GM21717 (cell line): Measurements from ENCODE around the gene UROC1.

Source experiments
- ATAC-seq: cut with Tn5 transposase; IDR thresholded peaks from one replicate; pipeline ENCODE4 v1.9.1; 2021; ENCODE audit warnings: mild to moderate bottlenecking, moderate library complexity; ENCODE audit not compliant: unreplicated experiment

UROC1 gene

GRCh38 chr3:126481808-126482502 is 35.6 kb downstream of the UROC1 start:
- ATAC-seq = no peak

- ATAC-seq = no peak
These were observed 36.7 kb downstream of the UROC1 start for GRCh38 chr3:126480861-126481260.

GRCh38 chr3:126480206-126480605 is 37.4 kb downstream of the UROC1 start:
- no peak for ATAC-seq

DNA sequence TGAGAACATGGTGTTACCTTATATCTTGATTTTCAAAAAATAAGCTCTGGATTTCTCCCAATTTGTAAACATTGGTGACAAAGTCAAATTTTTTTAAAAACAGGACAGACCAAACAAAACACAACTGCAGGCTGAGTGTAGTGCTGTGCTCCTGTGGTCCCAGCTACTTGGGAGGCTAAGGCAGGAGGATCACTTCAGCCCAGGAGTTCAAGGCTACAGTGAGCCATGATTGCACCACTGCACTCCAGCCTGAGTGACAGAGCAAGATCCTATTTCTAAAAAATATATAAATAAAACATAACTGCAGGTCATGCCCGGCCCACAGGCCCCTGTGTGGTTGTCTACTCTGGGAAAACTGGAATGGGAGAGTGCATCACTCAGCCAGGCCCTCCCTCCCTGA is 37.9 kb downstream of the UROC1 start:
- no peak for ATAC-seq

DNA sequence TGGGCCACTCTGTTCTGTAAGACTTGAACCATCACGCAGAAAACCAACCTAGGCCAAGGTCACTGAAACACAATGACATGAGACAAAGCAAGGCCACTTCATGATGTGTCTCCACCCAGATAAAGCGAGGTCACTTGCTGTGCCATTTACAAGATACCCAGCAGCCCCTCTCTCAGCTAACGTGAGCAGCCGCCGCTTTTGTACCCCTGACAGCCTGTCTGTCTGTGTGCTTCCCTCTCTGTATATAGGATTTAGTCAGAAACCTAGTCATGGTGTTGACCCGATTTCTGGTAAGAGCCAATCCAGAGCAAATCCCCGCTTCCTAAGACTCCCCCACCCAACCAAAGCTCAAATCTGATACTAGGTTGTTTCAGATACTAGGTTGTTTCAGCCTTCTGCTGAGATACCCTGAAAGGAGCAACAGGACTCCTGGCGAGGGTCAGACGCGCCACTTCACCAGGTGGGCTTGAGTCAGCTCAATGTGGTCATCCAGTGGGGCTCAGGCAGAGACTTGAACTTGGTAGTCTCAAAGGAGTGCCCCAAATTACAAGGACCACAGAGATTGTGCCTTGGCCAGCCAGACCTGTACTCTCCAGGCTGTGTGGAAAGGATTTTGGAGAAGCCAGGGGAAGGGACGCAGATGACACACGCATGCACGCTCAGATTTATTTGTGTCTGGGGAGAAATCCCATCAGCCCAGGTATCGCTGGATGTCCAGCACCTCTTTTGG is 38.8 kb downstream of the UROC1 start:
- ATAC-seq = no peak

GRCh38 chr3:126477061-126477380 is 40.6 kb downstream of the UROC1 start:
- no peak for ATAC-seq

GRCh38 chr3:126476166-126477060 is 41.2 kb downstream of the UROC1 start:
- ATAC-seq = peak; percentile 31

DNA sequence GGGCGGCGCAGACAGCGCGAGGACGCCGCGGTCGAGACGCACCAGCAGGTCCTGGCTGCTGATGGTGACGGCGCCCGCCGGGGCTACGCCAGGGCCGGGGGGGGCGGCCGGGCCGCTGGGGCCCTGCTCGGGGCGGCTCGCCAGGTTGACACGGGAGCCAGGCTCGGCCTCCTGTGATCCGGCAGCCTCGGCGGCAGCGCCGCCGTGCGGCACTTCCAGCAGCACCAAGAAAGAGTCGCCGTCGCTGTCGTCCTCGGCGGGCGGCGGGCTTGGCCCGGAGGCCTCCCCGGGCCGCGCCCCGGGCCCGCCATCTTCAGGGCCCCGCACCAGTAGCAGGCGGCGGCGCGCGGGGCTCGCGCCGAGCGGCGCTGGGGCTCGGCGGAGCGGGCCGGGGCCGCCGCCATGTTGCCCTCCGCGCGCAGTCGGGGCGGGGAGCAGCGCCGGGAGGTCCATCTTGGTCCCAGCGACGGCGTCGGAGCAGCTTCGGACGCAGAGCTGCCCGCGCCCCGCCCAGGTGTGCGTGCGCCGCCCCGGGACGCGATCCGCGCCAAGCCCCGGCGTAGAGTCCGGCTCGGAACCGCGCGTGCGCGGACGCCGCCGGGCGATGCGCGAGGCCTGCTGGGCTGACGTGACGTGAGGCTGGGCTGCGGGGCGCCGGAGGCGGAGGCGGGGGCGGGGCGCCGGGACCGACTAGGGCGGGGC is 42.0 kb downstream of the UROC1 start, which contains the start of gene ZXDC:
TSS of gene ZXDC (minus strand) at position 479 of the 702 bp plus-strand sequence. CDS start at position 453, 26 bp downstream.
- ATAC-seq = peak; percentile 73

DNA sequence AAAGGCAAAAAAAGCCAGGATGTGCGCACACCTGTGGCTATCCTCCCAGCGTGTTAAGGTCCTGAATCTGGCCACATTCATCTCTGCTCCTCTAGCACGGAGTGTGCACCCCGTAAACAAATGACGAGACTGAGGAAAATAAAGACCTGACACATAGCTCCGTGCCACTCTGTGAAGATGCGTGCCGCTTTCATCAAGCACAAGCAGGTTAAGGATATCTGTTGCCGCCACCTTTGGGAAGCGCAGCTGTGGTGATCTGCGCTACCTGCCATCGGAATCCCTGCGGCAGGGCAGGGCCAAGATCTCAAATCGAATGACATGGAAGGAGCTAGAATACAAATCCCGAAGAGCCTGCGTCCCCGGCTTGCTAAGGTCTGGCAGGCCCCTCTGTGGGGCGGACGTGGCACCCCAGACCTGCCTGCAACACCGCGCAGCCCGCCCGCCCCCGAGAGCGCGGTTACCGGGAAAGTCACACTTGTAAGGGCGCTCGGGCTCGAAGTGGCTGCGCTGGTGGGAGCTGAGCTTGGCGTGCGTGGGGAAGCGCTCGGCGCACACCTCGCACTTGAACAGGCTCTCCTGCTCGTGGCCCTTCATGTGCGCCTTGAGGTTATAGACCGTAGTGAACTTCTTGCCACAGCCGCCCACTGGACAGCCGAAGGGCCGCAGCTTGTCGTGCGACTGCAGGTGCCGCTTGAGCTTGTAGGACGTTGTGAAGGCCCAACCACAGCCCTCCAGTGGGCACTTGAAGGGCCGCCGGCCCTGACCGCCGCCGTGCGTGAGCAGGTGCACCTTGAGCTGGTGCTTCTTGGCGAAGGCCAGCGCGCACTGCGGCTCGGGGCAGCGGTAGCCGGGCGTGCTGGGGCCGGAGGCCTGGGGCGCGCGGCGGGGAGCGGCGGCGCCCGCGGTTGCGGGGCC is 42.8 kb downstream of the UROC1 start:
- peak; percentile 20 for ATAC-seq

- no peak for ATAC-seq
These were observed 44.0 kb downstream of the UROC1 start for GRCh38 chr3:126473292-126474168.

DNA sequence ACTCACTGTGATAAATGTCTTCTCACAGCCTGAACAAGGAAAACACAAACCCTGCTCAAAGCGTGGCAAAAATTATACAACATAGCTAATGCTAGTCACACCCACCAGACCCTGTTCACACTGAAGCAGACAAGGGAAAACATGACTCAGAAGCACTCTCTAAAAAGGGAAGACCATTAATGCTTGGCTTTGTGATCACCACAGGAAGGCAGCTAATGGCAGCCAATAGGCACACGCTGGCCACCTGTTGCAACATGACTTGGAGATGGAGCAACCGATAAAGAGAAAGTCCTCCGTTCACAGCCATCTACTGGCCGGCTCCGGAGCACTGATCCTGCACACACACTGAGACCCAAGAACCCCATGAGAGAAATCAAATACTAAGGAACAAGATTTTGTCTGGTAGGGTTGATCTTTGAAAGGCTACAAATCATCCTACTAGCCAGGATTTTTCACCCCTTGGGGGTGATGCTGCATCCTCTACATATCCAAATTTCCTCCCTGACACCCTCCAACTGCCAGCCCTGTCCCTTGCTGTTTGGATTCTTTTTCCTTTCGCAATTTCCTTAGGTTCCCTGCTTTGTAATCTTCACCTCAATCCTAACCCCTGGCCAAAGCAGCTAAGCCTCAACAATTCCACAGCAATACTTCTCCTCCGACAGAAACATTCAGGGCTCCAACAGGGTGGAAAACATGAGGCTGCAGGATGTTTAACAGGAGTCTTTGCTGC is 45.1 kb downstream of the UROC1 start:
- no peak for ATAC-seq

GRCh38 chr3:126469479-126469878 is 48.1 kb downstream of the UROC1 start:
- ATAC-seq = no peak

DNA sequence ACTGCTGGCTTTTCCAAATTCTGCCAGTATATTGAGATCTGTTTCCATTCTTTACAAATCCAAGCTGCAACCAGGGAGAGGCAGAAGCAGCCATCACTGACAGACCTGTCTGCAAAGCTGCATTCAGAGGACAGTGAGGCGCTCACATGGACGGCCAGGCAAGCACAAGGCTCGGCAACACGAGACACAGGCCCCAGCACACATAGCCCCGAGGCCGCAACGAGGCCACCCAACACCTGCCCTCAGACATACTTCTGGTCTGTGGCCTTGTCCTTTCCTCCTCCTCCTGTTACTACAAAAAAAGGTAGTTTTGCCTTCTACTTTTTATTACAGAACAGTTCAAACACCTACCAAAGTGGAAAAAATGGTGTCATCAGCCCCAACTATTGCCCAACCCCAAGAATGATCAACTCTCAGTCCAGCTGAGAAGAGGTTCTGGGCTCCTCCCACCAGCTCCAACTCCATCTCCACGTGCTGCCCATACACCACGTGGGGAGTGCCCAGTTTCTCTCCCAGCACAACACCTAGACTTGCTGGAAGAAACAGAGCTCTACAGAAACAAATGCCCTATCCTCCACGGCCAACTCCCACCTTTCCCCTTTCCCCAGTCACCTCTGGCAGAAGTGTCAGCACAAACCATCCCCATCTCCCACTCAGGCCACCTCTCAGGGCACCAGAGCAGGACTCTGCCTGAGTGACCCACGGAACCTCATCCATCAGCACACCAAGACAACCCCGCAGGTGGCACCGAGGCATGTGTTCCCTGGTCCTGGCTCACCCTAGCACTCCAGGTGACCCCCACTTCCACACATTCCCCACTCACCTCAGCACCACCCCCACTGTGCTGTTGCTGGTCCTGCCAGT is 49.3 kb downstream of the UROC1 start:
- no peak for ATAC-seq

DNA sequence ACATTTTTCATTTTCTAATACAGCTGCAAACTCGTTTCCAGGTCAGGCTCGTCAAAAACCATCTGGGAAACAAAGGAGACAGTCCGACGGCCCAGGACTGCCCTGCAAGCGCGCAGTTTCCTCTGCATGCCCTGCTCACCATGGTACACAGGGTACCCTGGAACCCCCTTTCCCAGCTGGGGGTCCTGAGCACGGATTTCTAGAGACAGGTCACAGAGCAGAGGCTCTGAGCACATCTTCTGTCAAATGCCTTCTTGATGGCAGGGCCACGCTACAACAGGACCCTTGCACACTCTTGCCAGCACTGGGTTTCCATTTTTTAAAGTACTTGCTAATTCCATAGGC is 50.0 kb downstream of the UROC1 start:
- ATAC-seq = no peak

DNA sequence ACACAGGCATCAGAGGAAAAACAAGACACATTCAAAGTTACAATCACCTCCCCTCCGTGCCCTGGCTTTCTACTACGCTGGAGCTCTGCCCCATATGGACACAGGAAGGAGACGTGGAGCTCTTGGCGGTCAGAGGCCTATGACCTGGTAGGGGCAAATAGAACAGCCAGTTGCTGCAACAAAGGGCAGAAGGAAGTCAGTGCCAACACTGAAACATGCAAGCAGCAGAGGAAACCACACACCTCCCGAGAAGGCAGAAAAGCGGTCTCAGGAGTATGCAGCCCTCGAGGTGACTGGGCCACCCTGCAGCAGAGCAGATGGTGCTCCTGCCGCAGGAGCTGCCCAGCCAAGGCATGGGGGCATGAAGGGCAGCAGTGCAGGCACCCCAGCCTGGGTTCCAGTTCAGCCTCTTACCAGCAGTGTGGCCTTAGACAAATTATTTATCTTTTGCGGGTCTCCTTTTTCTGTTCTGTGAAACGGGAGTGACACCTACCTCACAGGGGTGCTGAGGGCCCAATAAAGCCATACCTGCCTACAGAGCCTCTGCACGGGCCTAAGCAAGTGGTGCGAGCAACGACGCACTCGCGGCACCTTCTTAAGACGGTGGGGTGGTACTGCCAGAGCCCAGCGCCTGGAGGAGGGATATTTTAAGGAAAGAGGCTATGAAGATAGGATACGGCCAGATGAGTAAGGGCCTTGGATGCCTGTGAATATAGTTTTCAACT is 50.5 kb downstream of the UROC1 start:
- ATAC-seq = no peak

DNA sequence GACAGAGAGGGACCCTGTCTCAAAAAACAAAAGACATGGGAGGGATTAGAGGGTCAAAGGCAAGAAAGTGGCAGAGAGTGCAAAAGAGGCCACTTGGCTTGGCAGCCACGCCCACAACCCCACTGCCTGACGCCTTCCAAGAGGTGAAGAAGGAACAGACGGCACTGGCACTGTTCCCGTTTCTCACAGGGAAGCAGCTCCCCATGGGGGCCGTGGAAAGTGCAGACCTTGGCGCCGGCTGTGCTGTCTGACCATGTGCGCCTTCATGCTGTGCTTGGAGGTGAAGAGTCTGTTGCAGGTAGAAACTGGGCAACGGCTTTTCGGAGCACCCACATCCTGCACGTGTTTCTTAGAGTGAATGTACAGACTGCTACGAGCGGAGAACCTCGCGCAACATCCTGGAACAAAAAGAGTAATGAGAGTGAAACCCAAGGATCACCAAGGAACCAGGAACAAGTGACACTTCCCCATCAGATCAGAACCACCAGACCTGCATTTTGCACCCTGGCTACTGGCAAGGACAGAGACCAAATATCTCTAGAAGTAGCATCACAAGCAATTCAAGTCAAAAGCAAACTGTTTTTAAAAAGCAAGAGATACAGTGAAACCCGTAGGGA is 51.5 kb downstream of the UROC1 start:
- no peak for ATAC-seq
